Frontal cortex (tissue), 4 donors: ENCODE results near the gene MRPL34. TPM values are rescaled to one million over a fixed set of nuclear protein-coding genes. Genes with fewer than 3 reads are reported as not detected.
"Not testable (repeated sequence)": the region's sequence is repeated elsewhere in the genome, so short reads cannot be mapped to it uniquely, and the experiment has no call there.

ENCODE experiments used
- DNase-seq, 2 donors: peaks; one replicate each; pipeline ENCODE4 v3.0.0; 2012; ENCODE audit warnings: low spot score in 2 of 2
- FAIRE-seq: peaks from 2 replicates; lab custom pipeline; 2012; peaks lifted over from hg19 to GRCh38; lab: Jason Lieb, UNC
- total RNA-seq: library from RNA; depleted of rRNA; stranded (reverse); fragments of >200 nt; gene quantifications from one replicate; pipeline ENCODE4 v1.2.3, GENCODE V29; 2014
- donor health status: control.
- donor health status: control.
- donor health status: control.

MRPL34 gene
- 11.4 TPM for total RNA-seq

DNA sequence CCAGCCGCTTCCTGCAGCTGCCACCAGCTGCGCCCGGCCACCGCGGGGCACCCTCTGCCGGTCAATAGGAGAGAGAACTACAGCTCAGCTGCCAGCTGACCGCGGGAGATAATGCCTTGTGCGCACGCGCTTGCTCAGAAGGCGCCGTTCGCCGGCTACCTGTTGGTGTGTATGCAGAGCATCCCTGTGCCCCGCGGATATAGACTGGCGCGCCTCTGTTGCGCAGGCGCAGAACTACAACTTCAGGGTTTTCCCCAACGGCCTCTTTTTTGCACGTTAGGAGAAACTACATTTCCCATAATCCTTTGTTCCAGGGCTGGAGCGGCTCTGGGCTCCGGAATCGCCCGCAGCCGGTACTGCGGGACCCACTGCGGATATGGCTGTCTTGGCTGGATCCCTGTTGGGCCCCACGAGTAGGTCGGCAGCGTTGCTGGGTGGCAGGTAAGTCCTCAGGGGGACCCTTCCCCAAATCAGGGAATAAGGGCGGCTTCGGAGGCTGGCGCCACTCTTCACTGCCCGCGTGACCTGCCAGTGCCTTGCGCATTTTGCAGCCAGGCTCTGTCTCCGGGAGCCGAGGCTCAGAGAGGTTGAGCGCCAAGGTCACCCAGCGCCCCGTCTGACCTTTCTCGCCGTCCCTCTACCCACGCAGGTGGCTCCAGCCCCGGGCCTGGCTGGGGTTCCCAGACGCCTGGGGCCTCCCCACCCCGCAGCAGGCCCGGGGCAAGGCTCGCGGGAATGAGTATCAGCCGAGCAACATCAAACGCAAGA lies at the start of gene MRPL34:
Gene MRPL34, plus strand, starts transcription at position 356 of the 768 bp plus-strand sequence. Its CDS starts 21 bp downstream, at position 377.
- peak; percentile 82 to 88 for DNase-seq

DNA sequence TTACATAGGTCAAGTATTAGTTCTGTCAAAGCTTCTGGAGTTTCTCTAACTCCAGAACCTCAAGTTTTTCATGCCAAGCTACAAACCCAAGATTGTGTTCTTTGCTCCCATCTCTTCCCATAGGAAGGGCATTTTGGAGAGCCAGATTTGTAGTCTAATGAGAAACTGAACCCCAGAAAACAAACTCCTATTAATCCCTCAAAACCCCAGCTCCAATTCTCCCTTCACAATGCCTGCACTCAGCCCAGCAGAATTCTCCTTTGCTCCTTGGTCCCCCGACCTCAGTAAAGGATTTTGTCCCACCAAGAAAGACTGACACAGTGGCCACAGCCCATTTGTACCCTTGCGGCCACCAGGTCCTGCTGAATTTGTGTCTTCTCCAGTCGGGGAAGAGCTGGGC lies 49.5 kb upstream of the MRPL34 start:
- DNase-seq (no peak), FAIRE-seq (no peak)

More for the DNA sequence above, at the start of gene MRPL34:
- FAIRE-seq: no peak

DNA sequence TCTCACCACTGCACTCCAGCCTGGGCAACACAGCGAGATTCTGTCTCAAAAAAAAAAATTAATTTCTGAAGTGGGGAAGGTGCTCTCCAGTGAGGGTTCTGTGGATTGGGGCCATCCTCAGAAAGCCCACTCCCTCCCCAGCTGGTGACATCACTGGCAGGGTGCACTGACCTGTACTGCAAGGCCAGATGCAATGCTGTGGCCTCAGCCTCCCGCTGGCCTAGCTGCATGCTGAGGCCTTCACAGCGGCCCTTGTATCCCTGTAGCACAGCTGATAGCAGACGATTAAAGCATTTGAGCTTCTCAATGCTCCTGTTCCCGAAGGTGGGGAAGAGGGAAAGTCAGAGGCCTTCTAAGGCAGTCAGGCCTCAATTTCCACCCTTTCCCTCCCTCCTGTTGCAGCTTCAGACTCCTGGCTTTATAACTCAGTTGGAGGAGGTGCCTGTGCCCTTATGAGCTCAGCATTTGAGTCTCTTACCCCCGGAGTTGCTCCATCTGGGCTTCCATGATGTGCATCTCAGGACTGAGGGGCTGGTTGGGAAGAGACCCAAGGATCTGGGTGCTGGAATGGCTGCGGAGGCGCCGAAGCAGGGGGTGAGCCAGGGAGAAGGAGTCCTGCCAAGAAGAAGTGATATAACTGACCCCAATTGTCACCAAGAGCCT lies 46.4 kb upstream of the MRPL34 start:
- FAIRE-seq: no peak

DNA sequence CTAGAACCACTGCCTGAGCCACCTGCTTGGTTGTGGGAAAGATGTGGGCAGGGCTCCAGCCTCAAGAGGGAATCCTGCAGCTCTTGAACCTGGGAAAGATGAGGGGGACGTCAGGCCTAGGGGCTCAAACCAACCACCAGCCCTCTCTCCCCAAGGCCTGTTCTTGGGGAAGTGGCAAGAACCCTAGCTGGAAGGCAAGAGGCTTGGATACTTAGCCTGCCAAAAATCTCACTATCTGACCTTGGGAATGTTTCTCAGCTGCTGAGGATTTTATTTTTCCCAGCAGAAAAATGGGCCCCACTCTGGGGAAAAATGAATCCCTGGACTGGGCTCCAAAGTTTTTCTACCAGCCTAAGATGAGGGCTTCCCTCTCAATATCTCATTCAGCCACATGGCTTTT lies 45.7 kb upstream of the MRPL34 start:
- FAIRE-seq (no peak), DNase-seq (no peak)

More for the DNA sequence above, 46.4 kb upstream of the MRPL34 start:
- DNase-seq: no peak

DNA sequence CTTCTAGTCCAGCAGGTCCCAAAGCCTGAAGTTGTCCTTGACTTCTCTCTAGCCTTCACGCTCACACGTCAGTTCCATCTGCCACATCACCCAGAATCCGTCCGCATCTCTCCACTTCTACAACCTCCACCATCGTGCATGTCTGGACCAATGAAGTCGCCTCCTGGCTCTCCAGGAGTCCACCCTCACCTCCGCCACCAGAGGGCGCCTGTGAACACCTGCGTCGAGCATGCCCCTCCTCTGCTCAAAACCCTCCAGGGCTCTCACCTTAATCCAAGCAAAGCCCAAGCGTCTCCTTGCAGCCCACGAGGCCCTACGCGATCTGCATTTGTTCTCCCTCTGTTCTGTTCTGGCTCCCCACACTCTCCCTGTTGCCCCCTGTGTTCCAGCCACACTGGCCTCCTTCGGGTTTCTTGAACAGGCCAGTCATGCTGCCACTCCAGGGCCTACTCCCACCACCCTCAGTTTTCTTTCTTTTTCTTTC lies 44.8 kb upstream of the MRPL34 start:
- DNase-seq (peak in 1 of 2 donors; percentile 71), FAIRE-seq (no peak)

DNA sequence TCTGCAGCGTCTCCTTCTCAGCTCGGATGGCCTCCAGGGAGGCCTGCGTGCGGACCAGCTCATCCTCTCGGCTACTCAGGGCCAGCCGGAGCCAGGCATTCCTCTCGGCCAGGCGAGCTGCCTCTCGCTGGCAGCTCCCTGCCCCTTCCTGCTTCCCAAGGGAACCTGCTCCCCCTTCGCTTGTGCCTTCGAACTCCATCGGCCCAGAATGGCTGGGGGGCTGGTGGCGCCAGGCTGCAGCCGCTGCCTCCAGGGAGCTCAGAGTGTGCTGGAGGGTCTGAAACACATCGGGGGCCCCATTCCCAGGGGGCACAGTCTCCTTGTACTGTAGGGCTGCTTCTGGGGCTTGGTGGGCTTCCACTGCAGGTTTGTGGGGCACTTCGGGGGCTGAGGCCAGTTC lies 43.1 kb upstream of the MRPL34 start:
- DNase-seq (no peak), FAIRE-seq (no peak)

DNA sequence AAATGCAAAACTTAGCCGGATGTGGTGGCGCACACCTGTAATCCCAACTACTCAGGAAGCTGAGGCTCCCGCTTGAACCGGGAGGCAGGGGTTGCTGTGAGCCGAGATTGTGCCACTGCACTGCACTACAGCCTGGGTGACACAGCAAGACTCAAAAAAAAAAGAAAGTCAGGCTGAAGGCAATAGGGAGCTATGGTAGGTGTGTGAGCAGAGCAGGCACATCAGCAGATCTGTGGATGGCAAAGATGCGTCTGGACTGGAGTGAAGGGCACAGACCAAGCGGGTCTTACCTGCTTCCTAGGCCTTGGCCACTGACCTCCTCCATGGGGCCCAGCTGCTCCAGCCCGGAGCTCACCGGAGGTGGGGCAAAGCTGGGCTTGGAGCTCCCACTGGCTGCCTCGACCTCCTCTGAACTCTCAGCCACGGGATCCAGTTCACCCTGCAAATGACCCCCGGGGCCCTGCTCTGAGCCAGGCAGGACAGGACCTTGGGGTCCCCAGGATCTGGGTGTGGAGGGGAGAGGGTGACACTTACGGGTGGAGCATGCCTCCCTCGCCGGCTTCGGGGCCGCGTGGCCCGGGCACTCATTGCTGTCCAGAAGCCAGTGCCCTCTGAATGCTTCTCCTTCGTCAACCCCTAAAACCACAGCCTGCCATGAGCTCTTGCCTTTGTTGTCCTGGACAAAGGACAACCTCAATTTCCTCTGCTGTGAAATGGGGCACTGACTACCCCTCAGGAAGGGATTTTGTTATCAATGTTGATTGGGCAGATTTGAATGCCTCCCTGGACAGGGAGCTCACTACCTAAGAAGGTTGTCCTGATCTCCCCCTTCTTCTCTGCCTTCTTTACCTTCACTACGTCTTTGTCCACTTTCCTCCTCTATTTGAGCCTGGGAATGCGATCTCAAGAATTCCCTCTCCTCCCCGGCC lies 41.7 kb upstream of the MRPL34 start:
- DNase-seq (no peak), FAIRE-seq (no peak)

DNA sequence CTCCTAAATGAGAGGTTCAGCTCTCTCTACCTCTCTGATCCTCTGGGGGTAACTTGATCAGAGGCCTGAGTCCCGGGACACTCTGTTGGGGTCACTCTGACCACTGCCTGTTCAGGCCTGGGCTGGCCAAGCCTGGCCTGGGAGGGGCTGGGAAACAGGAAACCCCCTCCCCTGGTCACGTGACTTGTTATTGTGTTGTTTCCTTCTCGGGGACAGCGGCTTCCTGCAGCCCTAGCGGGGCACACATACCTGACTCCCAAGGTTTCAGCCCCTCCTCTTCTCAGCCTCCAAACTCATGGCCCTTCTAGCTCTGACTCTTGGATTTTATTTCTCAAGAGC lies 41.1 kb upstream of the MRPL34 start, which contains the start of gene USHBP1:
Gene USHBP1, minus strand, starts transcription at position 105 of the 339 bp plus-strand sequence. CDS start 446 bp downstream, outside the sequence.
- FAIRE-seq (no peak), DNase-seq (no peak)

DNA sequence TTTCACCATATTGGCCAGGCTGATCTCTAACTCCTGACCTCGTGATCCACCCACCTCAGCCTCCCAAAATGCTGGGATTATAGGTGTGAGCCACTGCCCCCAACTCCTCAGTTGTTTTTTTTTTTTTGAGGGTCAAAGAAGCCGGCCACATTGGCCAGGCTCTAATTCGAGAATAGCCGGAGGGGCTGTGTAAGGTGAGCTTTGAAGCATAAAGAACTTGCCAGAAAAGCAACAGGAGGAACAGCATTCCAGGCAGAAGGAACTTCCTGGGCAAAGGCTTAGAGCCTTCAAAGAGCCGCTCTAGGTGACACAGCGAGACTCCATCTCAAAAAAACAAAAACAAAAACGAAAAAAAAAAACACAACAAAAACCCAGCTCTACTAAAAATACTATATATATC lies 39.6 kb upstream of the MRPL34 start:
- FAIRE-seq: no peak

DNA sequence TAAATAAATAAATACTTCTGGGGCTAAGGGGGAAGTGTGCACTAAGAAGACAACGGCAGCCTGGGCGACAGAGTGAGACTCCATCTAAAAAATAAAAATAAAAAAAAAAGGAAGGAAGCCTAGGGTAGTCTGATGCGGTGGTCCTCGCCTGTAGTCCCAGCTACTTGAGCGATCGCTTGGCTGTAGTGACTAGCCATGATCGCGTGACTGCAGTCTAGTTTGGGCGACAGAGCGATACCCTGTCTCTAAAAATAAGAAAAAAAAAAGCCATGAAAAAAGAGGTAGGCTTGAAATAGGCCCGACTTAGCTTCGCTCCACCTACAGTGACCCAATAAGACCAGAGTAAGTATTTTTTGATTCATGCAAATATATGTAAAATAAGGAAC lies 39.1 kb upstream of the MRPL34 start:
- DNase-seq (no peak), FAIRE-seq (no peak)

More for the DNA sequence above, 39.6 kb upstream of the MRPL34 start:
- no peak for DNase-seq

DNA sequence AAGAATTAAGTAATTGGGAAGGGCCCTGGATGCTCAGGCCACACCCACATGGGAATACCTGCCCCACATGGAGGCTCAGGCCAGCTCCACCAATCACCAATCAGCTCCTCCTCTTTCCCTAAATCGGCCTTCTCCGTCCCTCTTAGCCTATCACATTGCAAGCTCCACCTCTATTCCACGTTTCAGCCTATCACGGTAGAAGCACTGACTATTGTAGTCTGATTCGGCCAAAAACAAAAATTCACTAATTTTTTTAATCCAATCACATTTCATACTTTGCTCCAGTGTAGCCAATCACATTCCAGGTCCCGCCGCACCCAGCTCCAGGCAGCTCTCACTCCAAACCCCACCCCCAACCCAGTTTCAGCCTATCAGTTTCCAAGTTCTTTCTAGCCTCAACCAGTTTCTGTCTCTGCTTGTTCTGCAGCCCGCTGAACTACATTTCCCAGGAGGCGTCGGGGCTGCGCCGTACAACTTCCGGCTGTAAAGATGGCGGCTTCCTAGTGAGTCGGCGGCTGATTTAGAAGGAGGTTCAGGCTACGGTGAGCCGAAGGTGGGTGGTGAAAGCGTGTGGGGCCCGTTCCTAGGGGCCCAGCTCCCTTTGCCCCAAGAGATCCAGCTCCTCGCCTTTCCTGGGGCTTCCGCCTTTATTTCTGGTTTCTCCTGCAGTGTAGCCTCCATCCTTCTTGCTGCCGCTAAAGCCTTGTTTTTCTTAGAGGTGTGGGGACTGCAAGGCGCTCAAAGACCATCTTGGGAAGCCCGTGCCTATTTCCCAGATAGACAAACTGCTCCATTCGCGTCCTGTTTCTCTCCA lies 38.5 kb upstream of the MRPL34 start, which contains the start of gene BABAM1:
Gene BABAM1, plus strand, starts transcription at position 469 of the 814 bp plus-strand sequence. CDS start 1,364 bp downstream, outside the sequence.
- peak; percentile 97 to 98 for DNase-seq
- FAIRE-seq: peak; percentile 99

DNA sequence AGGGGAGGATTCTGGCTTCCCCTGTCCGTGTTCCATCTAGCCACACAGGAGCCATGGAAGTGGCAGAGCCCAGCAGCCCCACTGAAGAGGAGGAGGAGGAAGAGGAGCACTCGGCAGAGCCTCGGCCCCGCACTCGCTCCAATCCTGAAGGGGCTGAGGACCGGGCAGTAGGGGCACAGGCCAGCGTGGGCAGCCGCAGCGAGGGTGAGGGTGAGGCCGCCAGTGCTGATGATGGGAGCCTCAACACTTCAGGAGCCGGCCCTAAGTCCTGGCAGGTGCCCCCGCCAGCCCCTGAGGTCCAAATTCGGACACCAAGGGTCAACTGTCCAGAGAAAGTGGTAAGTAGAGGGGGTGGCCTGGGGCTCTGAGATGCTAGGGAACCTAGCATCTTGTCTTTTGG lies 36.9 kb upstream of the MRPL34 start:
- no peak for DNase-seq
- no peak for FAIRE-seq

DNA sequence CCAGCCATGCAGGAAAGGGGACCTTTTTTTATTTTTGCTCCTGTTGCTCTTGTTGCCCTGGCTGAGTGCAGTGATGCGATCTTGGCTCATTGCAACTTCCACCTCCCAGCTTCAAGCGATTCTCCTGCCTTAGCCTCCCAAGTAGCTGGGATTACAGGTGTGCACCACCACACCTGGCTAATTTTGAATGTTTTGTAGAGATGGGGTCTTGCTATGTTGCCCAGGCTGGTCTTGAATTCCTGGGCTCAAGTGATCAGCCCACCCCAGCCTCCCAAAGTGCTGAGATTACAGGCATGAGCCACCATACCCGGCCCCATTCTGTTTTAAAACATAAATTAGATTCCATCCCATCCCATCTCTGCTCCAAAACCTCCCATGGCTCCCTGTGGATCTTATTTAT lies 30.8 kb upstream of the MRPL34 start:
- FAIRE-seq, DNase-seq: not testable (repeated sequence)

DNA sequence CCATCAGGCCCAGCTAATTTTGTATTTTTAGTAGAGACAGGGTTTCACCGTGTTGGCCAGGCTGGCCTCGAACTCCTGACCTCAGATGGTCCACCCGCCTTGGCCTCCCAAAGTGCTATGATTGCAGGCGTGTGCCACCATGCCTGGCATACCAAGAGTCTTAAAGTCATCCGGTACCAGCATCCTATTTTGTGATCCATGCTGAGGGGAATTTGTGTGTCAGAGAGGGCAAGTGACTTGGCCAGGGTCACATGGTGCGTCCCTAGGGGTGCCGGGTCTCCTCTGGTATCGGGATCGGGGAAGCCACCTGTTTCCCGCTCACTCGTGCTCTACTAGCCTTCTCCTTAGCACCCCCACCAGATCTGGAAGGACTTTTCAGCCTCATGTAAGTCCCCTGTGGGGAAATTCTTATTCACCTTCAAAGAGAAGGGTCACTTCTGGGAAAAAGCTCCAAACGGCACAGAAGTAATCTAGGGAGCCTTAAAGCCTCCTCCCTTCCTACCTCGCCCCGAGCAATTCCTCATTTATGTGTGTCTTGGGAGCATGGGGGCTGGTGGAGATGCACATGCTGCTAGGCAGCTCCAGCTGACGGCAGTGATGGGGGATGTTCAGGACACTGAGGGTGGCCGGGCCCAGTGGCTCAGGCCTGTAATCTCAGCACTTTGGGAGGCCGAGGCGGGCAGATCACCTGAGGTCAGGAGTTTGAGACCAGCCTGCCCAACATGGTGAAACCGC lies 30.1 kb upstream of the MRPL34 start:
- DNase-seq (no peak), FAIRE-seq (no peak)

DNA sequence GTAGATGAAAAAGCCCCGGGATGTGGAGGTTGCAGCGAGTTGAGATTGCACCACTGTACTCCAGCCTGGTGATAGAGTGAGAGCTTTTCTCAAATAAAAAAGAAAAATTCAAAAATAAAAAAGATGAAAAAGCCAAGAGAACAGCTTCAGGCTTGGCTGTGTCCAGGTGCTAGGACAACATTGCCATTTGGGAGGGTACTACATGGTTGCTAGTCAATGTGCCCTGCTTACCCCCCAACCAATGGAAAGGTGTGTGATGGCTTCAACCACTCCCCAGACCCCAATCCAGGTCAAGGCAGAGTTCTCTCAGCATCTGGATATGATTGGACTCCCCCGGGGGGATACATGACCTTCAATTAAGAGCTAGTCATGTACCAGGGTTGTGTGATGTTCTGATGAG lies 26.2 kb upstream of the MRPL34 start:
- no peak for FAIRE-seq
- DNase-seq: no peak

DNA sequence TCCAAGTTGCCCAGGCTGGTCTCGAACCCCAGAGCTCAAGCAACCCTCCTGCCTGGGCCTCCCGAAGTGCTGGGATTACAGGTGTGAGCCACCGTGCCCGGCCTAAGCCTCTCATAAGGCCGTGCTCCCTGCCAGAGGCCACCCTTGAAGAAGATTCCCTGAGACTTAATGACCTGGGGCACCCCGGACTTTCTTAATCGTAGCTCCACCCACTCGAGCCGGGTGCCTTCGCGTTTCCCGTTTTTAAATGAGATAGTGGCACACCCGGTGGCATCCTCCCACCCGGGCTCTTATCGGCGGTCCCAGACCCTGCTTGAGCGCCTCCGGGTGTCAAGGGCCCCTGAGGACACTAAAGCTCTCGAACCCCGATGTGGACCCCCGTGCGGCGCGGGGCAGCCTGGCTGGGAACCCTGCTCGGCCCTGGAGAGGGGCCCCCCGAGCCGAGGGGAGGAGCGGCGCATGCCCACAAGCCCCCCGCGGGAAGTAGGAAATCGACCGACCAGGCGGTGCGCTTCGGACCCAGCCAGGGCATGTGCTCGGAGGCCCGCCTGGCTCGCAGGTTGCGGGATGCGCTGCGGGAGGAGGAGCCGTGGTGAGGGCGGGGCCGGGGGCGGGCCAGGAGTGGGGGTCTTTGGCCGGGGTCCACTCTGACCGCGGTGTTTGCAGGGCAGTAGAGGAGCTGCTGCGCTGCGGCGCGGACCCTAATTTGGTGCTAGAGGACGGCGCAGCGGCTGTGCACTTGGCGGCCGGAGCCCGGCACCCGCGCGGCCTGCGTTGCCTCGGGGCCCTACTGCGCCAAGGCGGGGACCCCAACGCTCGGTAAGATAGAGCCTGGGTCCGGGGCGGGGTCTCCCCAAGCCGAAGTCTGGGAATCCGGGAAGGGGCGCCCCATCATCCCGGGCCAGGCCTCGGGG lies 24.0 kb upstream of the MRPL34 start, which contains the start of gene ANKLE1:
Gene ANKLE1, plus strand, starts transcription at position 511 of the 914 bp plus-strand sequence. Its CDS starts 20 bp downstream, at position 531.
- FAIRE-seq (no peak), DNase-seq (no peak)

DNA sequence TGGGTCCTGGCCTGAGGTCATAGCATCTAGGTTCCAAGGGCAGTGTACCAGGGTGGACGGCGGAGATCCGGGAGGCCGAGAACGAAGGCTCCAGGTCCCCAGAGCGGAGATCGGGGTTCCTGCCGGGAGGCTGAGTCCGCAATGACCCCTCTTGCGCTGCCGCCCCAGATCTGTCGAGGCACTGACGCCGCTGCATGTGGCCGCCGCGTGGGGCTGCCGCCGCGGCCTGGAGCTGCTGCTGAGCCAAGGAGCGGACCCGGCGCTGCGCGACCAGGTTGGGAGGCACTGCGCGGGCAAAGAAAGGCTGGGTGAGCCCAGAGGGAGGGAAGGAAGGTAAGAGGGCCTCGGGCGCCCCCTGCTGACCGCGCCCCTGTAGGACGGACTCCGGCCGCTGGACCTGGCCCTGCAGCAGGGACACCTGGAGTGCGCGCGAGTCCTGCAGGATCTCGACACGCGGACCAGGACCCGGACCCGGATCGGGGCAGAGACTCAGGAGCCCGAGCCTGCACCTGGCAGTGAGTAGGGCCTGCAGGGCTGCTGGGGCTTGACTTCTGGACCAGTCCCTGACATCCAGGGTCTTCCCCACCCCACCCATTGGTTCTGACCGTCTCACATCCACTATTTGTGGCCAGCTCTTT lies 23.1 kb upstream of the MRPL34 start:
- no peak for FAIRE-seq

More for the DNA sequence above, 23.1 kb upstream of the MRPL34 start:
- peak; percentile 83 to 92 for DNase-seq
